IMR-90 (cell line): ENCODE results near the gene AUTS2. TPM values are rescaled to one million over a fixed set of nuclear protein-coding genes. Genes with fewer than 3 reads are reported as not detected.

Source experiments
- ATAC-seq: fragments of 200-7000 bp; cut with Tn5 transposase; 2 replicates; pipeline ENCODE4 v1.9.1; 2020; ENCODE audit warnings: low read depth, mild to moderate bottlenecking, moderate library complexity
- BruUV-seq: library from RNA; stranded (reverse); fragments of 400-500 nt; replicated peaks from 2 replicates; lab custom pipeline; 2021; lab: Mats Ljungman, UMichigan
- CTCF ChIA-PET: fragments of 300-600 bp; formaldehyde crosslinking; extraction: SDS; loops from one replicate; lab custom pipeline; 2021; ENCODE audit warnings: antibody characterized with exemption; lab: Yijun Ruan, JAX
- POLR2A ChIA-PET: fragments of 300-600 bp; sonication (Branson Sonifier 250); formaldehyde crosslinking; loops from one replicate; lab custom pipeline; 2022; ENCODE audit warnings: antibody characterized with exemption; ENCODE audit not compliant: unreplicated experiment; lab: Charles Lee
- DNase-seq: peaks from one replicate; pipeline ENCODE4 v3.0.0; 2013
- H2AFZ ChIP-seq: replicated peaks from 2 replicates; pipeline ENCODE3; 2013; ENCODE audit warnings: low read length, mild to moderate bottlenecking; ENCODE audit not compliant: poor library complexity
- H2AK5ac ChIP-seq: 2 replicates; pipeline ENCODE4 v1.6.1; 2013; ENCODE audit warnings: low read depth, low read length, inconsistent platforms
- H2AK9ac ChIP-seq: replicated peaks from 2 replicates; pipeline ENCODE3; 2013; ENCODE audit warnings: mild to moderate bottlenecking, low read depth, low read length, moderate library complexity; ENCODE audit not compliant: poor library complexity
- H2BK120ac ChIP-seq: 2 replicates; pipeline ENCODE4 v1.6.1; 2013; ENCODE audit warnings: low read depth, low read length, inconsistent platforms
- H2BK15ac ChIP-seq: 3 replicates; pipeline ENCODE4 v1.6.1; 2013; ENCODE audit warnings: low read depth, low read length, inconsistent platforms
- H2BK20ac ChIP-seq: 2 replicates; pipeline ENCODE4 v1.6.1; 2013; ENCODE audit warnings: low read depth, mild to moderate bottlenecking, inconsistent platforms, low read length, moderate library complexity
- H2BK5ac ChIP-seq: 2 replicates; pipeline ENCODE4 v1.6.1; 2013; ENCODE audit warnings: mild to moderate bottlenecking, low read depth, low read length, inconsistent platforms; ENCODE audit not compliant: poor library complexity, severe bottlenecking
- H3K14ac ChIP-seq: replicated peaks from 2 replicates; pipeline ENCODE4 v1.6.1; 2013; ENCODE audit warnings: low read depth, low read length, inconsistent platforms
- H3K18ac ChIP-seq: 2 replicates; pipeline ENCODE4 v1.6.1; 2013; ENCODE audit warnings: low read depth, low read length, control low read depth
- H3K23ac ChIP-seq: 2 replicates; pipeline ENCODE4 v1.6.1; 2013; ENCODE audit warnings: low read depth, low read length, inconsistent platforms
- H3K27ac ChIP-seq: 2 replicates; pipeline ENCODE4 v1.5.1; 2013; ENCODE audit warnings: mild to moderate bottlenecking, control low read depth, low read length; ENCODE audit not compliant: insufficient read depth
- H3K27me3 ChIP-seq: 2 replicates; pipeline ENCODE4 v1.6.1; 2013; ENCODE audit warnings: low read length; ENCODE audit not compliant: control insufficient read depth, insufficient read depth
- H3K36me3 ChIP-seq: 2 replicates; pipeline ENCODE4 v1.6.1; 2013; ENCODE audit warnings: low read length, mixed read lengths; ENCODE audit not compliant: control insufficient read depth, insufficient read depth
- H3K4ac ChIP-seq: 2 replicates; pipeline ENCODE4 v1.6.1; 2013; ENCODE audit warnings: low read depth, low read length, inconsistent platforms
- H3K4me1 ChIP-seq: 2 replicates; pipeline ENCODE4 v1.6.1; 2013; ENCODE audit warnings: low read length, mixed read lengths; ENCODE audit not compliant: control insufficient read depth, insufficient read depth
- H3K4me2 ChIP-seq: 2 replicates; pipeline ENCODE4 v1.6.1; 2013; ENCODE audit warnings: low read depth, mild to moderate bottlenecking, control low read depth, low read length, moderate library complexity
- H3K4me3 ChIP-seq: 2 replicates; pipeline ENCODE4 v1.5.1; 2013; ENCODE audit warnings: low read depth, mild to moderate bottlenecking, control low read depth, low read length, moderate library complexity; ENCODE audit not compliant: insufficient read depth
- H3K56ac ChIP-seq: 2 replicates; pipeline ENCODE4 v1.6.1; 2013; ENCODE audit warnings: low read length, inconsistent platforms; ENCODE audit not compliant: insufficient read depth; ENCODE audit errors: extremely low read depth
- H3K79me1 ChIP-seq, 2 experiments: 2 replicates each; pipeline ENCODE4 v1.6.1; 2013; ENCODE audit warnings: low read length in 2 of 2, inconsistent platforms in 1 of 2, low read depth in 1 of 2
- H3K9ac ChIP-seq: 2 replicates; pipeline ENCODE4 v1.6.1; 2013; ENCODE audit warnings: low read depth, low read length, control low read depth
- H3K9me1 ChIP-seq: 2 replicates; pipeline ENCODE4 v1.6.1; 2013; ENCODE audit warnings: low read length, inconsistent platforms; ENCODE audit not compliant: insufficient read depth
- H3K9me3 ChIP-seq: 2 replicates; pipeline ENCODE4 v1.6.1; 2013; ENCODE audit warnings: low read length; ENCODE audit not compliant: control insufficient read depth, insufficient read depth
- H4K20me1 ChIP-seq: 2 replicates; pipeline ENCODE4 v1.6.1; 2013; ENCODE audit warnings: low read length, inconsistent platforms; ENCODE audit not compliant: insufficient read depth
- H4K5ac ChIP-seq: 2 replicates; pipeline ENCODE4 v1.6.1; 2013; ENCODE audit warnings: mild to moderate bottlenecking, low read depth, low read length, control low read depth
- H4K8ac ChIP-seq, 2 experiments: 2 replicates each; pipeline ENCODE4 v1.6.1; 2013; ENCODE audit warnings: low read depth in 2 of 2, low read length in 2 of 2, control low read depth in 1 of 2, inconsistent platforms in 1 of 2
- H4K91ac ChIP-seq: 2 replicates; pipeline ENCODE4 v1.6.1; 2013; ENCODE audit warnings: low read depth, low read length, inconsistent platforms; ENCODE audit not compliant: insufficient read depth
- CEBPB ChIP-seq: IDR thresholded peaks from 2 replicates; pipeline ENCODE4 v1.6.1; 2012; ENCODE audit warnings: low read depth, low read length, improper control_type of control experiment
- FOS ChIP-seq: fragments of 150-350 bp; IDR thresholded peaks from 2 replicates; pipeline ENCODE4 v1.6.1; 2016; ENCODE audit warnings: low read depth, low read length
- WGBS, 2 experiments: methylation state at CpG; one replicate each; pipeline versions ENCODE4 v1.1.5 to v1.1.7; 2013; ENCODE audit warnings: missing lambda C conversion rate in 2 of 2; ENCODE audit not compliant: insufficient read length in 1 of 2; ENCODE audit errors: extremely low coverage in 2 of 2; 5-methylcytosine and 5-hydroxymethylcytosine counted together
- dilution Hi-C: fragments of 300-500 bp; cut with HindIII; formaldehyde crosslinking; loops from one replicate; pipeline ENCODE4 v1.14.3; 2018; ENCODE audit warnings: low sequenced_read_pairs; ENCODE audit not compliant: unreplicated experiment
- in situ Hi-C: fragments of 300-500 bp; cut with MboI; formaldehyde crosslinking; loops from 3 replicates; pipeline ENCODE4 v1.14.3; 2019; ENCODE audit warnings: low sequenced_read_pairs, inconsistent platforms, mixed read lengths
- intact Hi-C: fragments of 100-400 bp; cut with micrococcal nuclease; formaldehyde crosslinking; loops from 2 replicates; pipeline ENCODE4 v1.10.0; 2022
- polyA plus RNA-seq, 3 experiments: library from polyadenylated mRNA; depleted of rRNA; stranded (reverse); fragments of >200 nt; gene quantifications; 2 replicates each; pipeline ENCODE4 v1.2.3, GENCODE V29; 2012; ENCODE audit warnings: low replicate concordance in 1 of 3
- total RNA-seq: library from RNA; depleted of rRNA; stranded (reverse); fragments of >200 nt; gene quantifications from 2 replicates; pipeline ENCODE4 v1.2.3, GENCODE V29; 2012

The AUTS2 gene
- total and polyA plus RNA-seq, 2 of the 4 experiments (the other 2 are of a cell fraction), result 0.90 to 3.0 TPM

- Histone ChIP-seq H2BK5ac (no peak overlapping the region), H2BK20ac (no peak overlapping the region), H3K18ac (no peak overlapping the region), H3K4ac (no peak overlapping the region), H4K8ac (no peak overlapping the region), H3K4me2 (no peak overlapping the region), H4K5ac (no peak overlapping the region), H3K9me1 (no peaks in the 10 kb centered on the region), H4K91ac (no peak overlapping the region), H2AK5ac (no peak overlapping the region), H3K9ac (no peak overlapping the region), H3K79me1 (no peaks in the 10 kb centered on the region), H4K20me1 (no peaks in the 10 kb centered on the region), H3K23ac (no peak overlapping the region), H3K4me3 (no peak overlapping the region), H2BK120ac (no peak overlapping the region), H3K14ac (no peak overlapping the region), H3K4me1 (no peaks in the 10 kb centered on the region), H3K27me3 (no peaks in the 10 kb centered on the region), H3K27ac (no peak overlapping the region), H2AK9ac (no peak overlapping the region), H3K36me3 (no peaks in the 10 kb centered on the region), H3K9me3 (no peaks in the 10 kb centered on the region), H2AFZ (no peak overlapping the region), H3K56ac (no peak overlapping the region), H2BK15ac (no peak overlapping the region)
- in situ Hi-C loops (no loop called here), dilution Hi-C loops (no loop called here), intact Hi-C loops (no loop called here)
- no TSS peak for BruUV-seq
- DNase-seq (no peak), ATAC-seq (no peak)
- POLR2A ChIA-PET, result no interaction called here
- no peak for TF ChIP-seq CEBPB
- TF ChIP-seq FOS, result no peak
- CTCF ChIA-PET, result no interaction called here
- WGBS, 2 experiments, result no CpG with 5 or more reads among the region's 2 CpGs
Observed at GRCh38 chr7:70439651-70440050, 841.4 kb downstream of the AUTS2 start.
